KG1 (cell line): ENCODE results near the gene AMPD3.

ENCODE experiments used
- DNase-seq: peaks from one replicate; lab custom pipeline; 2025; lab: John Stamatoyannopoulos, UW

Gene AMPD3

GRCh38 chr11:10461276-10461790, 6.3 kb downstream of the AMPD3 start:
- no peak for DNase-seq

GRCh38 chr11:10462746-10463300, 7.8 kb downstream of the AMPD3 start:
- DNase-seq = no peak

- no peak for DNase-seq
Observed at GRCh38 chr11:10473371-10473770, 18.3 kb downstream of the AMPD3 start.

GRCh38 chr11:10474551-10474950, 19.5 kb downstream of the AMPD3 start:
- no peak for DNase-seq

GRCh38 chr11:10476342-10476741, 21.3 kb downstream of the AMPD3 start:
- DNase-seq = no peak

GRCh38 chr11:10476927-10477689, 22.0 kb downstream of the AMPD3 start:
- DNase-seq = no peak

- DNase-seq = no peak
Observed at GRCh38 chr11:10477690-10478046, 22.6 kb downstream of the AMPD3 start.

GRCh38 chr11:10478066-10478465, 23.0 kb downstream of the AMPD3 start:
- DNase-seq = no peak

- DNase-seq = no peak
Observed at GRCh38 chr11:10478574-10479550, 23.8 kb downstream of the AMPD3 start.

- no peak for DNase-seq
Observed at GRCh38 chr11:10480026-10480425, 25.0 kb downstream of the AMPD3 start.

GRCh38 chr11:10480760-10481159, 25.7 kb downstream of the AMPD3 start:
- no peak for DNase-seq

- DNase-seq = no peak
Observed at GRCh38 chr11:10481560-10482349, 26.7 kb downstream of the AMPD3 start.

GRCh38 chr11:10483174-10483573, 28.1 kb downstream of the AMPD3 start:
- DNase-seq = no peak

- DNase-seq = no peak
Observed at GRCh38 chr11:10483584-10483983, 28.5 kb downstream of the AMPD3 start.

GRCh38 chr11:10484461-10485180, 29.6 kb downstream of the AMPD3 start:
- no peak for DNase-seq

GRCh38 chr11:10485646-10486045, 30.6 kb downstream of the AMPD3 start:
- DNase-seq = no peak

- no peak for DNase-seq
Observed at GRCh38 chr11:10486161-10486840, 31.2 kb downstream of the AMPD3 start.

- DNase-seq = no peak
Observed at GRCh38 chr11:10487002-10487647, 32.1 kb downstream of the AMPD3 start.

GRCh38 chr11:10488121-10488933, 33.3 kb downstream of the AMPD3 start:
- DNase-seq = no peak
